Activated CD8-positive, alpha-beta T cell treated with anti-CD3 and anti-CD28 coated beads, Interleukin-2, amount 10 ng/mL, durations not matched to agents 7 days and 5 days (primary cell): ENCODE data around the gene ABCA12. TPM values are rescaled to one million over a fixed set of nuclear protein-coding genes. Genes with fewer than 3 reads are reported as not detected.

ENCODE experiments used
- ATAC-seq: fragments of 150-1000 bp; cut with Tn5 transposase; one replicate; pipeline ENCODE4 v1.10.0; 2021; ENCODE audit warnings: moderate library complexity
- CTCF ChIA-PET: fragments of 350-600 bp; sonication (Branson Sonifier 250); formaldehyde crosslinking; loops from one replicate; lab custom pipeline; 2021; ENCODE audit warnings: antibody characterized with exemption; lab: Charles Lee
- POLR2A ChIA-PET: fragments of 350-600 bp; sonication (Branson Sonifier 250); formaldehyde crosslinking; loops from one replicate; lab custom pipeline; 2021; ENCODE audit warnings: antibody characterized with exemption; lab: Charles Lee
- DNase-seq: peaks from one replicate; pipeline ENCODE4 v3.0.0-alpha.2; 2020
- H3K27ac Mint-ChIP-seq: one replicate; pipeline ENCODE4 v1.8.0; 2021; ENCODE audit warnings: mild to moderate bottlenecking, mixed read lengths
- H3K27me3 Mint-ChIP-seq: one replicate; pipeline ENCODE4 v1.8.0; 2021; ENCODE audit warnings: low read depth, mixed read lengths
- H3K36me3 Mint-ChIP-seq: one replicate; pipeline ENCODE4 v1.8.0; 2021; ENCODE audit warnings: low read depth, mixed read lengths
- H3K4me1 Mint-ChIP-seq: one replicate; pipeline ENCODE4 v1.8.0; 2021; ENCODE audit warnings: low read depth, mixed read lengths
- H3K4me3 Mint-ChIP-seq: one replicate; pipeline ENCODE4 v1.8.0; 2021; ENCODE audit warnings: mild to moderate bottlenecking, mixed read lengths
- H3K9me3 Mint-ChIP-seq: one replicate; pipeline ENCODE4 v1.8.0; 2022; ENCODE audit warnings: mixed read lengths; ENCODE audit not compliant: insufficient read depth
- total RNA-seq, 2 experiments: library from RNA; stranded (reverse); gene quantifications; one replicate each; pipeline ENCODE4 v1.2.3, GENCODE V29; 2021

ABCA12 gene
- total RNA-seq, 2 experiments from 2014 or later = not detected

GRCh38 chr2:215149060-215149459 is 10.6 kb upstream of the ABCA12 start:
- no peaks in the 10 kb centered on the region for H3K27me3 Mint-ChIP-seq
- no peak for DNase-seq
- no peak overlapping the region for H3K4me3 Mint-ChIP-seq
- H3K4me1 Mint-ChIP-seq = no peaks in the 10 kb centered on the region
- no peaks in the 10 kb centered on the region for H3K9me3 Mint-ChIP-seq
- H3K36me3 Mint-ChIP-seq = no peaks in the 10 kb centered on the region
- ChIA-PET CTCF (no interaction called here), POLR2A (no interaction called here)
- no peak overlapping the region for H3K27ac Mint-ChIP-seq
- ATAC-seq = no peak

- H3K9me3 Mint-ChIP-seq = no peaks in the 10 kb centered on the region
- no peaks in the 10 kb centered on the region for H3K27me3 Mint-ChIP-seq
- H3K4me3 Mint-ChIP-seq = no peak overlapping the region
- CTCF ChIA-PET = no interaction called here
- DNase-seq (no peak), ATAC-seq (no peak)
- H3K36me3 Mint-ChIP-seq = no peaks in the 10 kb centered on the region
- H3K27ac Mint-ChIP-seq = no peak overlapping the region
- no peaks in the 10 kb centered on the region for H3K4me1 Mint-ChIP-seq
- POLR2A ChIA-PET = no interaction called here
Observed at GRCh38 chr2:215145611-215146010, 7.2 kb upstream of the ABCA12 start.

GRCh38 chr2:215144106-215144875 is 5.9 kb upstream of the ABCA12 start:
- CTCF ChIA-PET = no interaction called here
- Mint-ChIP-seq H3K27me3 (no peaks in the 10 kb centered on the region), H3K27ac (no peak overlapping the region), H3K9me3 (no peaks in the 10 kb centered on the region), H3K36me3 (no peaks in the 10 kb centered on the region), H3K4me3 (no peak overlapping the region), H3K4me1 (no peaks in the 10 kb centered on the region)
- ATAC-seq (no peak), DNase-seq (no peak)
- POLR2A ChIA-PET = no interaction called here

- no peaks in the 10 kb centered on the region for H3K36me3 Mint-ChIP-seq
- no peaks in the 10 kb centered on the region for H3K27me3 Mint-ChIP-seq
- CTCF ChIA-PET = no interaction called here
- ATAC-seq = no peak
- DNase-seq = no peak
- no peaks in the 10 kb centered on the region for H3K4me1 Mint-ChIP-seq
- H3K4me3 Mint-ChIP-seq = no peak overlapping the region
- POLR2A ChIA-PET = no interaction called here
- no peak overlapping the region for H3K27ac Mint-ChIP-seq
- H3K9me3 Mint-ChIP-seq = no peaks in the 10 kb centered on the region
Observed at GRCh38 chr2:215143458-215143857, 5.0 kb upstream of the ABCA12 start.

GRCh38 chr2:215141706-215142105 is 3.3 kb upstream of the ABCA12 start:
- Mint-ChIP-seq H3K27ac (no peak overlapping the region), H3K9me3 (no peaks in the 10 kb centered on the region), H3K4me3 (no peak overlapping the region), H3K4me1 (no peaks in the 10 kb centered on the region), H3K27me3 (no peaks in the 10 kb centered on the region), H3K36me3 (no peaks in the 10 kb centered on the region)
- no peak for ATAC-seq
- POLR2A ChIA-PET = no interaction called here
- CTCF ChIA-PET = no interaction called here
- DNase-seq = no peak

DNA sequence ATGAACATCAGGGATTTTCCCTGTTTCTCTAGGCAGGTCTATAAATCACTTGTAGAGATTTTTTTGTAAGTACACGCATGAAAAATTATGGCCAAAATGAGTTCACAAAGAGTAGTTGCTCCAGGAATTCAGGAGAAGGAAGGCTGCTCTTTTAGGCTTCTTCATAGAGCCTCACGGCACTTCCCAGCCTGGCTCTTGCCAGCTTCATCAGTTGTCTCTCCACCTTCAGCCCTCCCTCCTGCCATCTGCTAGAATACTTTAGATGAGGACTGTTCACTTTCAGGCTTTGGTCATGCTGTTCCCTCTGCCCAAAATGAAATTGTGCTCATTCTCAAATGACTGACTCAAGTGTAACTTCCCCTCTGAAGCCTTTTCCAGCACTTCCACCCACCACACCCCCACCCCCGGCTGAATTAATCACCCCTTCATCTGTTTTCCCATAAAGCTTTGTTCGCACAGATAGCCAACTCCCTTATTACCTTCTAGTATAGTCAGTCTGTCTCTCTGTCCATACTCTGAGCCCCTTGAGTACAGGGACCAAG is 1.8 kb upstream of the ABCA12 start:
- ATAC-seq (no peak), DNase-seq (no peak)
- POLR2A ChIA-PET = no interaction called here
- no peaks in the 10 kb centered on the region for H3K27me3 Mint-ChIP-seq
- no peak overlapping the region for H3K4me3 Mint-ChIP-seq
- H3K36me3 Mint-ChIP-seq = no peaks in the 10 kb centered on the region
- no peaks in the 10 kb centered on the region for H3K9me3 Mint-ChIP-seq
- no peaks in the 10 kb centered on the region for H3K4me1 Mint-ChIP-seq
- no peak overlapping the region for H3K27ac Mint-ChIP-seq
- CTCF ChIA-PET = no interaction called here

- H3K27me3 Mint-ChIP-seq = no peaks in the 10 kb centered on the region
- ChIA-PET CTCF (interaction anchor here (0.8 to 1.2 kb wide), 2 partner anchors 15 to 127 kb away, joined by 3 read pairs; no protein-coding TSS in a partner anchor), POLR2A (no interaction called here)
- no peaks in the 10 kb centered on the region for H3K9me3 Mint-ChIP-seq
- H3K4me3 Mint-ChIP-seq = no peak overlapping the region
- H3K36me3 Mint-ChIP-seq = no peaks in the 10 kb centered on the region
- no peak for DNase-seq
- ATAC-seq = no peak
- no peaks in the 10 kb centered on the region for H3K4me1 Mint-ChIP-seq
- H3K27ac Mint-ChIP-seq = no peak overlapping the region
Observed at GRCh38 chr2:215137741-215138340, 585 bp downstream of the ABCA12 start.

GRCh38 chr2:215137329-215137686 is 1.1 kb downstream of the ABCA12 start:
- H3K4me1 Mint-ChIP-seq = no peaks in the 10 kb centered on the region
- H3K27me3 Mint-ChIP-seq = no peaks in the 10 kb centered on the region
- no peaks in the 10 kb centered on the region for H3K36me3 Mint-ChIP-seq
- no peak overlapping the region for H3K4me3 Mint-ChIP-seq
- no peaks in the 10 kb centered on the region for H3K9me3 Mint-ChIP-seq
- no peak overlapping the region for H3K27ac Mint-ChIP-seq
- ChIA-PET POLR2A (no interaction called here), CTCF (interaction anchor here (0.8 to 1.2 kb wide), 2 partner anchors 16 to 127 kb away, joined by 3 read pairs; no protein-coding TSS in a partner anchor)
- ATAC-seq (no peak), DNase-seq (no peak)

GRCh38 chr2:215136669-215137328 is 1.6 kb downstream of the ABCA12 start:
- ChIA-PET CTCF (interaction anchor here (0.8 kb wide), 1 partner anchor 128 kb away, joined by 3 read pairs; no protein-coding TSS in a partner anchor), POLR2A (no interaction called here)
- H3K4me1 Mint-ChIP-seq = no peaks in the 10 kb centered on the region
- no peak overlapping the region for H3K27ac Mint-ChIP-seq
- no peak for DNase-seq
- H3K9me3 Mint-ChIP-seq = no peaks in the 10 kb centered on the region
- H3K4me3 Mint-ChIP-seq = no peak overlapping the region
- no peaks in the 10 kb centered on the region for H3K36me3 Mint-ChIP-seq
- no peaks in the 10 kb centered on the region for H3K27me3 Mint-ChIP-seq
- ATAC-seq = no peak

DNA sequence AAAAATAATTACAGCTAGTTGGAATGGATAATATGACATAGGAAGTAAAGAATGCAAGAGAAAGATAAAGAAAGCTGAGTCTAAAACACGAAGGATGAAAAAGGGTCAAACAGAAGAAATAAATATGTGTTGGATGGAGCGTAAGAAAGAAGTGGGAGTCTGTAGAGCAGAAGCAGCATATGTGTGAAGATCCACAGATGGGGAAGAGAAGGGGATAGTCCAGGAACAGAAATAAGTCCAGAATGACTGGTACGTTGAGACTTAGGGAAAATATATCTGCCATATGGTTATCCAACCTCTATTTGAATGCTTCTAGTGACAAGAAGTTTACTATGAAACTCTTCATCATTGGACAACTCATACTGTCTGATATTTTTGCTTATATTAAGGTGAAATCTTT is 18.0 kb downstream of the ABCA12 start:
- ChIA-PET CTCF (no interaction called here), POLR2A (no interaction called here)
- no peak for DNase-seq
- no peak for ATAC-seq
- Mint-ChIP-seq H3K27me3 (no peaks in the 10 kb centered on the region), H3K27ac (no peak overlapping the region), H3K36me3 (no peaks in the 10 kb centered on the region), H3K4me1 (no peaks in the 10 kb centered on the region), H3K4me3 (no peak overlapping the region), H3K9me3 (peaks cover 8% of the 10 kb centered on the region)

- ATAC-seq (no peak), DNase-seq (no peak)
- H3K27ac Mint-ChIP-seq = no peak overlapping the region
- no peaks in the 10 kb centered on the region for H3K27me3 Mint-ChIP-seq
- H3K9me3 Mint-ChIP-seq = peaks cover 8% of the 10 kb centered on the region
- CTCF ChIA-PET = no interaction called here
- H3K36me3 Mint-ChIP-seq = no peaks in the 10 kb centered on the region
- POLR2A ChIA-PET = no interaction called here
- no peaks in the 10 kb centered on the region for H3K4me1 Mint-ChIP-seq
- no peak overlapping the region for H3K4me3 Mint-ChIP-seq
Observed at GRCh38 chr2:215119847-215120246, 18.6 kb downstream of the ABCA12 start.

GRCh38 chr2:215110918-215111317 is 27.5 kb downstream of the ABCA12 start:
- H3K27me3 Mint-ChIP-seq = no peaks in the 10 kb centered on the region
- no peaks in the 10 kb centered on the region for H3K4me1 Mint-ChIP-seq
- no peak for ATAC-seq
- no peak for DNase-seq
- H3K9me3 Mint-ChIP-seq = no peaks in the 10 kb centered on the region
- H3K27ac Mint-ChIP-seq = no peak overlapping the region
- H3K36me3 Mint-ChIP-seq = no peaks in the 10 kb centered on the region
- no peak overlapping the region for H3K4me3 Mint-ChIP-seq
- ChIA-PET CTCF (no interaction called here), POLR2A (no interaction called here)
